Panc1 (cell line): ENCODE measurements around the gene NUDT2. TPM values are rescaled to one million over a fixed set of nuclear protein-coding genes. Genes with fewer than 3 reads are reported as not detected.
A peak's percentile ranks its signal among the peaks of the same experiment; 100 is the strongest.

ENCODE experiments used
- ATAC-seq: fragments of 200-7000 bp; cut with Tn5 transposase; 2 replicates; pipeline ENCODE4 v1.9.1; 2020; ENCODE audit warnings: mild to moderate bottlenecking, moderate library complexity
- BruUV-seq: library from RNA; stranded (reverse); fragments of 400-500 nt; replicated peaks from 2 replicates; lab custom pipeline; 2021; lab: Mats Ljungman, UMichigan
- CTCF ChIA-PET: fragments of 300-600 bp; sonication (Branson Sonifier 250); formaldehyde crosslinking; loops from one replicate; lab custom pipeline; 2022; ENCODE audit warnings: antibody characterized with exemption; lab: Charles Lee
- POLR2A ChIA-PET: fragments of 300-600 bp; sonication (Branson Sonifier 250); formaldehyde crosslinking; loops from one replicate; lab custom pipeline; 2022; ENCODE audit warnings: antibody characterized with exemption; lab: Charles Lee
- DNase-seq: peaks from one replicate; pipeline ENCODE4 v3.0.0-alpha.2; 2010; ENCODE audit warnings: low read depth, low spot score
- H3K27ac ChIP-seq: 2 replicates; pipeline ENCODE4 v1.5.1; 2011; ENCODE audit warnings: mild to moderate bottlenecking, low read length, inconsistent platforms
- H3K27me3 ChIP-seq: fragments of 200-500 bp; sonication (Bioruptor generic); 2 replicates; pipeline ENCODE4 v1.6.0; 2014; ENCODE audit warnings: low read length, inconsistent platforms; ENCODE audit not compliant: control insufficient read depth, insufficient read depth
- H3K36me3 ChIP-seq: fragments of 200-500 bp; sonication (Bioruptor generic); 2 replicates; pipeline ENCODE4 v1.5.1; 2014; ENCODE audit warnings: inconsistent platforms, mild to moderate bottlenecking, low read length, moderate library complexity; ENCODE audit not compliant: control insufficient read depth, insufficient read depth
- H3K4me1 ChIP-seq: 2 replicates; pipeline ENCODE4 v1.5.1; 2011; ENCODE audit warnings: inconsistent platforms, mild to moderate bottlenecking, low read length, moderate library complexity; ENCODE audit not compliant: control insufficient read depth, insufficient read depth
- H3K4me3 ChIP-seq, 2 experiments: 2 replicates each; pipeline ENCODE4 v1.5.1; 2011 to 2012; ENCODE audit warnings: low read depth in 2 of 2, low read length in 2 of 2, mild to moderate bottlenecking in 2 of 2, inconsistent platforms in 1 of 2, moderate library complexity in 1 of 2
- H3K9me3 ChIP-seq: fragments of 200-500 bp; sonication (Bioruptor generic); 2 replicates; pipeline ENCODE4 v1.5.1; 2014; ENCODE audit warnings: low read depth, mild to moderate bottlenecking, inconsistent platforms, low read length, moderate library complexity; ENCODE audit not compliant: control insufficient read depth, insufficient read depth
- CTCF ChIP-seq: fragments of 450-650 bp; IDR thresholded peaks from 2 replicates; pipeline ENCODE4 v1.5.1; 2017; ENCODE audit warnings: mild to moderate bottlenecking
- POLR2AphosphoS5 ChIP-seq: IDR thresholded peaks from 2 replicates; pipeline ENCODE4 v1.6.1; 2012; ENCODE audit warnings: mild to moderate bottlenecking, low read depth, low read length, moderate library complexity
- REST ChIP-seq, 2 experiments: IDR thresholded peaks; 2 replicates each; pipeline ENCODE4 v1.6.1; 2011 to 2012; ENCODE audit warnings: low read depth in 2 of 2, control low read depth in 1 of 2, low read length in 1 of 2, mild to moderate bottlenecking in 1 of 2, moderate library complexity in 1 of 2; ENCODE audit not compliant: insufficient read depth in 1 of 2
- SIN3A ChIP-seq: IDR thresholded peaks from 2 replicates; pipeline ENCODE4 v1.6.1; 2012; ENCODE audit warnings: low read depth, mild to moderate bottlenecking, low read length, moderate library complexity, borderline replicate concordance; ENCODE audit not compliant: insufficient read depth
- TCF7L2 ChIP-seq: IDR thresholded peaks from 2 replicates; pipeline ENCODE4 v1.6.1; 2011; ENCODE audit warnings: mild to moderate bottlenecking, low read depth, low read length, inconsistent platforms
- in situ Hi-C: cut with HindIII; loops from 2 replicates; pipeline ENCODE4 v1.10.0; 2016; ENCODE audit warnings: low sequenced_read_pairs, low pct_unique_long_range_greater_than_20kb
- intact Hi-C: fragments of 100-400 bp; cut with micrococcal nuclease; formaldehyde crosslinking; loops from one replicate; pipeline ENCODE4 v1.10.0; 2022; ENCODE audit not compliant: unreplicated experiment
- total RNA-seq: library from RNA; stranded (reverse); gene quantifications from one replicate; pipeline ENCODE4 v1.2.1, GENCODE V29; 2021; ENCODE audit not compliant: unreplicated experiment

The NUDT2 gene
- total RNA-seq, 1 experiment from 2014 or later, result 36.2 TPM

- BruUV-seq, result no TSS peak
- ChIA-PET POLR2A (interaction anchor here (0.6 kb wide), 1 partner anchor 147 kb away, joined by 3 read pairs; no protein-coding TSS in a partner anchor), CTCF (interaction anchor here (1.2 to 1.5 kb wide), 2 partner anchors 30 to 120 kb away, joined by 3 read pairs; no protein-coding TSS in a partner anchor)
- ATAC-seq (no peak), DNase-seq (no peak)
- TF ChIP-seq TCF7L2, result no peak
- no peak for TF ChIP-seq REST (IDR thresholded peaks at IDR 0.05; ENCODE audit: insufficient read depth in 1 of 2, low read depth in 2 of 2, low read length in 1 of 2)
- no peak for TF ChIP-seq CTCF
- no peak for TF ChIP-seq SIN3A
- in situ Hi-C loops (no loop called here), intact Hi-C loops (no loop called here)
- H3K36me3 ChIP-seq, result no peaks in the 10 kb centered on the region
- no peaks in the 10 kb centered on the region for H3K9me3 ChIP-seq
- peaks cover 10% of the 10 kb centered on the region for H3K4me1 ChIP-seq
- no peak overlapping the region for H3K27ac ChIP-seq
- H3K4me3 ChIP-seq, result no peak overlapping the region
- H3K27me3 ChIP-seq, result no peaks in the 10 kb centered on the region
Measured at GRCh38 chr9:34374339-34374738, 45.0 kb downstream of the NUDT2 start.

GRCh38 chr9:34374905-34375552 lies 45.7 kb downstream of the NUDT2 start:
- intact Hi-C loops (loop anchor here (5.0 kb wide), 1 partner anchor 118 kb away; no protein-coding TSS in a partner anchor), in situ Hi-C loops (no loop called here)
- ChIA-PET CTCF (interaction anchor here (0.6 to 1.5 kb wide), 3 partner anchors 29 to 120 kb away, joined by 3 to 10 read pairs (median 3); no protein-coding TSS in a partner anchor), POLR2A (interaction anchor here (0.6 kb wide), 1 partner anchor 23 kb away, joined by 6 read pairs; no protein-coding TSS in a partner anchor)
- TF ChIP-seq TCF7L2, result no peak
- no peak for TF ChIP-seq POLR2AphosphoS5
- no peak for TF ChIP-seq REST (IDR thresholded peaks at IDR 0.05; ENCODE audit: insufficient read depth in 1 of 2, low read depth in 2 of 2, low read length in 1 of 2)
- TF ChIP-seq SIN3A, result no peak
- no peak for TF ChIP-seq CTCF
- Histone ChIP-seq H3K27me3 (no peaks in the 10 kb centered on the region), H3K36me3 (no peaks in the 10 kb centered on the region), H3K27ac (no peak overlapping the region), H3K9me3 (no peaks in the 10 kb centered on the region), H3K4me1 (peaks cover 16% of the 10 kb centered on the region), H3K4me3 (no peak overlapping the region)
- no peak for DNase-seq
- TSS peak; percentile 72 for BruUV-seq
- no peak for ATAC-seq
